Thyroid gland (tissue), 4 donors: ENCODE results near the gene SYMPK. TPM values are rescaled to one million over a fixed set of nuclear protein-coding genes. Genes with fewer than 3 reads are reported as not detected.

Experiments
- DNase-seq, 2 donors: peaks; one replicate each; pipeline ENCODE4 v3.0.0-alpha.2; 2019
- H3K27ac ChIP-seq, 3 donors: fragments of 200-600 bp; sonication (generic); 1 replicate in 2 of 3; 2 replicates in 1 of 3; pipeline ENCODE4 v1.5.1; 2016 to 2019; ENCODE audit warnings: mild to moderate bottlenecking in 1 of 3, moderate library complexity in 1 of 3
- H3K27me3 ChIP-seq: fragments of 200-600 bp; sonication (generic); one replicate; pipeline ENCODE4 v1.5.1; 2019
- H3K36me3 ChIP-seq, 2 donors: fragments of 200-600 bp; sonication (generic); one replicate each; pipeline ENCODE4 v1.5.1; 2016 to 2019
- H3K4me1 ChIP-seq, 2 donors: fragments of 200-600 bp; sonication (generic); one replicate each; pipeline ENCODE4 v1.5.1; 2017 to 2019
- H3K4me3 ChIP-seq, 3 donors: fragments of 200-600 bp; sonication (generic); replicated peaks in 1 of 3; 1 replicate in 2 of 3; 2 replicates in 1 of 3; pipeline ENCODE4 v1.5.1; 2016; ENCODE audit warnings: mild to moderate bottlenecking in 1 of 3
- H3K9me3 ChIP-seq: fragments of 200-600 bp; sonication (generic); one replicate; pipeline ENCODE4 v1.5.1; 2017
- POLR2A ChIP-seq, 2 donors: fragments of 450-650 bp; IDR thresholded peaks; one replicate each; pipeline ENCODE4 v1.6.1; 2017; ENCODE audit warnings: antibody characterized with exemption in 2 of 2, mild to moderate bottlenecking in 2 of 2, moderate library complexity in 1 of 2
- WGBS, 2 donors: methylation state at CpG; one replicate each; pipeline ENCODE4 v1.1.5; 2017; 5-methylcytosine and 5-hydroxymethylcytosine counted together
- intact Hi-C: fragments of 100-400 bp; cut with DNase I; formaldehyde crosslinking; loops from one replicate; pipeline ENCODE4 v1.15.1; 2023
- total RNA-seq, 4 donors: library from RNA; depleted of rRNA; stranded (reverse); fragments of >200 nt; gene quantifications; one replicate each; pipeline ENCODE4 v1.2.3, GENCODE V29; 2016
- TF ChIP-seq, protein P1 (sequence below), 6 experiments: fragments of 200-600 bp in 3 of 6; fragments of 450-650 bp in 3 of 6; sonication (generic) in 3 of 6; IDR thresholded peaks; one replicate each; pipeline ENCODE4 v1.5.1; 2016 to 2019; ENCODE audit warnings: antibody characterized with exemption in 6 of 6, mild to moderate bottlenecking in 2 of 6, inconsistent platforms in 1 of 6, moderate library complexity in 1 of 6

SYMPK gene
- total RNA-seq, 4 donors from 2014 or later: 32.4 to 56.8 (median 38.7) TPM

DNA sequence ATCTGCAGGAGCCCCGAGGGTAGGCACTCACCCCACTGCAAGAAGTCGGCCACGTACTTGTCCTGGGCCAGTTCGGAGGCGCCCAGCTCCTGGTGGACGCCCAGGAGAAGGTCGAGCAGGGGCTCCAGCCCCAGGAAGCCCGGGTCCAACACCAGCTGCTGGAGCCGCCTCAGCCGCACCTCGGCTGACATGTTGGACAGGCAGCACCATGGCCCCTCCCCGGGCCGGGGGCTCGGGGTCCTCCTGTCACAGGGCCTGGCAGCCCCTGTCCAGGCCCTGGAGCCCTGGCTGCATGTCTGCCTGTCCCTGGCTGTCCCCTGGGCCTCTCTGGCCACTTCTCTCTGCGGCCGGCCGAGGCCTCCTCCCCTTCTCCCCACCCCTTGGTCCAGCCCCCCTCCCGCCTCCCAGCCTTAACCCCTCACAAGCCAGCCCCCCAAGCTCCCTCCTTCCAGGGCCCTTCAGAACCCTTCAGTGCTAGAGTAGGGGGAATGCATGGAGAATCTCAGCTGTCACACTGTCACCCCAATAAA is 80.7 kb downstream of the SYMPK start, which contains the start of gene DMPK:
Gene DMPK, minus strand, starts transcription at position 329 of the 530 bp plus-strand sequence. Its CDS starts 138 bp downstream, at position 191.
- no peak for TF ChIP-seq POLR2A (IDR thresholded peaks at IDR 0.05)
- H3K4me1 ChIP-seq: peaks cover 30 to 35% of the 10 kb centered on the region in 2 donors
- DNase-seq: peak in 1 of 2 donors; percentile 35

DNA sequence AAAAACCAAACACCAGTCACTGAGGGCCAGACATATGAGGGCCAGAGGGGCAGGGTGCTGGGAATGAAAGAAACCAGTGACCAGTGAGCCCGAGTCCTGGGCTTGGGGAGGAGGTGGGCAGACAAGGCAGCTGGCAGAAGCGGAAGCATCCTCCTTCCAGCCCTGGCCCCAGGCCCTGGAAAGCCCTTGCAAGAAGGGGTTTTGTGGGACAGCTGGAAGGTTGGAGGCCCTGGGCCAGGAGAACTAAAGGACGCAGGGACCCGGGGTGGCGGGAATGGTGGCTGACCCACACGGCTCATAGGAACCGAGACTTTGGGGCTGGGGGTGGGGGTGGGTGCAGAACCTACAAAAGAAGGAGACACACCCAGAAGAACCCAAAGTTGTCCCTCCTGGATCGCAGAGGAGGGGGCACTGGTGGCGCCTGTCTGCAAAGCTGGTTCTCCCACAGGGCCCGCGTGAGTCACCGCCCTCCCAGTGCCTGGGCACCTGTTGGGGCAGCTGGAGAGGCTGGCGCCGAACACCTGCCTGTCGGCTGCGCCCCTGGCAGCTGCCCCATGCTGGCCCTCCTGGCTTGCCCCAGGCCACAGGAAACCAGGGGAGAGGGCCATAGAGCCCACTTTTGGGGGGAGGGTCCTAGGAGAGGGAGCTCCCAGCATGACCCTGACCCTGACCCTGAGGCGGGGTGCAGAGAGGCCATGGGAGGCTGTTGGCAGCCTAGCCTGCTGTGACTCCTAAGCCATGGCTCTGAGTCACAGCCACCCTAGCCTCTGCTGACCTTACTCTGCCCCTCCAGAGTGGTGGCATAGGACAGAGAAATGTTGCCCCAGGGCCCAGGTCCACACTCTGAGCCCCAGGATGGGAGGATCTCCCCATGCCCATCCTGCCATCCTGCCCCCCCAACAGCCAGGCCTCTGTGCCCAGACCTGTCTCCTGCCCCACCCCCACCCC is 81.5 kb downstream of the SYMPK start:
- TF ChIP-seq, protein P1, sequence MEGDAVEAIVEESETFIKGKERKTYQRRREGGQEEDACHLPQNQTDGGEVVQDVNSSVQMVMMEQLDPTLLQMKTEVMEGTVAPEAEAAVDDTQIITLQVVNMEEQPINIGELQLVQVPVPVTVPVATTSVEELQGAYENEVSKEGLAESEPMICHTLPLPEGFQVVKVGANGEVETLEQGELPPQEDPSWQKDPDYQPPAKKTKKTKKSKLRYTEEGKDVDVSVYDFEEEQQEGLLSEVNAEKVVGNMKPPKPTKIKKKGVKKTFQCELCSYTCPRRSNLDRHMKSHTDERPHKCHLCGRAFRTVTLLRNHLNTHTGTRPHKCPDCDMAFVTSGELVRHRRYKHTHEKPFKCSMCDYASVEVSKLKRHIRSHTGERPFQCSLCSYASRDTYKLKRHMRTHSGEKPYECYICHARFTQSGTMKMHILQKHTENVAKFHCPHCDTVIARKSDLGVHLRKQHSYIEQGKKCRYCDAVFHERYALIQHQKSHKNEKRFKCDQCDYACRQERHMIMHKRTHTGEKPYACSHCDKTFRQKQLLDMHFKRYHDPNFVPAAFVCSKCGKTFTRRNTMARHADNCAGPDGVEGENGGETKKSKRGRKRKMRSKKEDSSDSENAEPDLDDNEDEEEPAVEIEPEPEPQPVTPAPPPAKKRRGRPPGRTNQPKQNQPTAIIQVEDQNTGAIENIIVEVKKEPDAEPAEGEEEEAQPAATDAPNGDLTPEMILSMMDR (IDR thresholded peaks at IDR 0.05): no peak
- no peak for TF ChIP-seq POLR2A (IDR thresholded peaks at IDR 0.05)
- peak overlapping the region in 1 of 3 donors; percentile 24 for H3K4me3 ChIP-seq
- H3K27ac ChIP-seq: peak overlapping the region in 2 of 3 donors; percentile 65 to 79
- H3K36me3 ChIP-seq: peaks cover 22 to 23% of the 10 kb centered on the region in 2 donors
- WGBS, 2 donors: 51 to 55% methylated on average over 7 of the region's 17 CpGs
- intact Hi-C loops: no loop called here
- H3K9me3 ChIP-seq: no peaks in the 10 kb centered on the region
- H3K27me3 ChIP-seq: no peaks in the 10 kb centered on the region
- H3K4me1 ChIP-seq: peaks cover 30 to 35% of the 10 kb centered on the region in 2 donors
- peak; percentile 37 to 48 for DNase-seq

More for the DNA sequence above, 80.7 kb downstream of the SYMPK start, which contains the start of gene DMPK:
- intact Hi-C loops: no loop called here
- peaks cover 22% of the 10 kb centered on the region in 2 donors for H3K36me3 ChIP-seq
- WGBS, 2 donors: 0 to 3% methylated on average over 2 to 7 of the region's 18 CpGs
- H3K27ac ChIP-seq: peak within 1 kb of the TSS; percentile 62 to 79 (median 65)
- no peaks in the 10 kb centered on the region for H3K27me3 ChIP-seq
- H3K9me3 ChIP-seq: no peaks in the 10 kb centered on the region
- H3K4me3 ChIP-seq: peak within 1 kb of the TSS in 1 of 3 donors; percentile 24

DNA sequence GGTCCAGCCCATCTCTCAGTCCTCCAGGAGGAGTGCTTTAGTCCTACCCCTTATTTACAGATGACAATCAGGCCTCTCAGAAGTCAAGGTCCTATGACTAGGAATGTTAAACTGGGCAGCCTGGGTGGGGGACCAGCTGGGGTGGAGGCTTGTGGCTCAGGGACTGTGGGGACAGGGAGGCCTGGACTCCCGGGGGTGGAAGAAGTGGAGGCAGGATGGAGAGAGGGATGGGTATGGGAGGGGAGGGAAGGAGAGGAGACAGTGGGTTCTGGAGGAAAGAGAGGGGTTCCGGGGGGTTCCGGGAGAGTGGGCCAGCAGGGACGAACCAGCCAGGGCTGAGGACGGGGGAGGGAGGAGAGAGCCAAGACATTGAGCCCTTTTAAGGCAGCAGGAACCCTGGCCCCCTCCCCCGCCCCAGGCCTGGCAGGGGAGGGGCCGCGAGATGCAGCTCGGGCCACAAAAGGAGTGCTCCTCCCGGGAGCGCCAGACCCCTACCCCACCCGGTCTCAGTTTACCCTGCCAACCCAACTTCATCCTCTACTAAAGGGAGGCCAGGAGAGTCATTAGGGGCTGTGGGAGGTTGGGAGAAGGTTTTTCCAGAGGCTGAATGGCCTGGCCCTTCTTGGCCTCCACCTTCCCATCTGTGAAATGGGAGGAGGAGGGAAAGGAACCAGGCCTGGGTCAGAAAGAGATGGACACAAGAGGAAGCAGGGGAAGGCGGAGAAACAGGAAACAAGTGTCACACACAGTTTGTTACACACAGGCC is 82.3 kb downstream of the SYMPK start:
- intact Hi-C loops: no loop called here
- 37 to 51% methylated on average over 9 to 12 of the region's 13 CpGs for WGBS, 2 donors
- TF ChIP-seq, protein P1 (IDR thresholded peaks at IDR 0.05): no peak
- no peak for TF ChIP-seq POLR2A (IDR thresholded peaks at IDR 0.05)
- no peaks in the 10 kb centered on the region for H3K27me3 ChIP-seq
- no peak for DNase-seq
- no peak overlapping the region for H3K4me3 ChIP-seq
- H3K27ac ChIP-seq: peak overlapping the region in 1 of 3 donors; percentile 8
- H3K36me3 ChIP-seq: peaks cover 16 to 17% of the 10 kb centered on the region in 2 donors
- H3K4me1 ChIP-seq: peaks cover 30 to 35% of the 10 kb centered on the region in 2 donors
- H3K9me3 ChIP-seq: no peaks in the 10 kb centered on the region

DNA sequence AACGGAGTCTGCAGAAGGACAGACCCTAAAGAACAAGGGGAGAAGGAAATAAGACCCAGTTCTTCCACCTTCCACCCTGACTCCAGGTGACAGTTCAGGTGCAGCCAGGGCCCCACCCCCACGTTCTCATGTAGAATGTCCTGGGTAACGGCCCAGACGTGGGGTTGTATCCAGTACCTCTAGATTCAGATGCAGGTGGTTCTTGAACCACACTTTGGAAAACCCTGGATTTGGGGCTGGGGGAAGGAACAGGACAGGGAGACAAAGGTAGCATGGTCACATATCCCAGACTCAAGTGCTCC is 82.8 kb downstream of the SYMPK start:
- WGBS, 2 donors: 55 to 56% methylated on average over 4 of the region's 4 CpGs
- Histone ChIP-seq H3K36me3 (peaks cover 13 to 15% of the 10 kb centered on the region in 2 donors), H3K27me3 (no peaks in the 10 kb centered on the region), H3K27ac (no peak overlapping the region), H3K4me1 (peaks cover 30 to 35% of the 10 kb centered on the region in 2 donors), H3K4me3 (no peak overlapping the region), H3K9me3 (no peaks in the 10 kb centered on the region)
- DNase-seq: no peak
- intact Hi-C loops: no loop called here
- TF ChIP-seq, protein P1 (IDR thresholded peaks at IDR 0.05): no peak
